ENCODE results near the gene AKR1B15.
"Not testable (repeated sequence)": the region's sequence is repeated elsewhere in the genome, so short reads cannot be mapped to it uniquely, and the experiment has no call there.

The AKR1B15 gene

DNA sequence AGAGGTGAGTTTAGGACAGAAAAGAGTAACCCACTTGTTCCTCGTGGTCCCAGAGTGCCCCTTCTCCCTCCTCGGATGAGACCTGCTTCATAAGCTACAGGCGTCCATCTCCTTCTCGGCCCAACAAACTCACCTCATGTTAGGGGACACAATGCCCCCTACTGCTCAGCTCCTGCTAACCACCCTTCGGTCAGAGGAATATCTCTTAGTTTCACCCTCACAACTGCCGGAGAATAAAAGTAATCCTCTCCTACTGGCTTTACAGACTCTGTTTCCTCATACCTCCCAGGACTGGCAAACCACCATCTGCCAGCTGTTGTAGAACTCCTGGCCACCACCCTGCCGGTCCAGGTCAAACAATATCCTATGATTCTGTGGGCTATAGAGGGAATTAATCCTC lies 3.2 kb downstream of the AKR1B15 start:
- intact Hi-C loops (cut with DNase I): no loop called here
- no peak for DNase-seq

DNA sequence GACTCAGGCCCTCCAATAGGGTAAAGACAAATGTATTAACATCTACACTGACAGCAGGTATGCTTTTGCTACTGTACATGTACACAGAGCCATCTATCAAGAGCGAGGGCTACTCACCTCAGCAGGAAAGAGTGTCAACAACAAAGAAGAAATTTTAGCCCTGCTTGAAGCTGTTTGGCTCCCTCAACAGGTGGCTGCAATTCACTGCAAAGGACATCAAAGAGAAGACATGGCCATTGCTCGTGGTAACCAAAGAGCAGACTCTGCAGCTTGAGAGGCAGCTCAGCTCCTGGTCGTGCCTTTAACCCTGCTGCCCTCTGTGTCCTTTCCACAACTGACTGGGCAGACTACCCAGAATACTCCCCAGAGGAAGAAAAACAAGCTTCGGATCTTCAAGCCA lies 5.1 kb downstream of the AKR1B15 start:
- no peak for DNase-seq
- intact Hi-C loops (cut with DNase I): no loop called here

DNA sequence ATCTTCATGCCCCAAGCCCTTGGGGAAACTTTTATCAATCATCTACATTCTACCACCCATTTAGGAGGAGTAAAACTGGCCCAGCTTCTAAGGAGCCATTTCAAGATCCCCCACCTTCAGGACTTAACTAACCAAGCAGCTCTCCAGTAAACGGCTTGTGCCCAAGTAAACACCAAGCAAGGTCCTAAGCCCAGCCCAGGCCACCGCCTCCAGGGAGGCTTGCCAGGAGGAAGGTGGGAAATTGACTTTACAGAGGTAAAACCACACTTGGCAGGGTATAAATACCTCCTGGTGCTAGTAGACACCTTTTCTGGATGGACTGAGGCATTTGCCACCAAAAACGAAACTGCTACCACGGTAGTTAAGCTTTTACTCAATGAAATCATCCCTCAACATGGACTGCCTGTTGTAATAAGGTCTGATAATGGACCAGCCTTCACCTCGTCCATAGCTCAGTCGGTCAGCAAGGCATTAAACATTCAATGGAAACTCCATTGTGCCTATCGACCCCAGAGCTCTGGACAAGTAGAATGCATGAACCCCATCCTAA lies 5.6 kb downstream of the AKR1B15 start:
- intact Hi-C loops (cut with DNase I): no loop called here
- no peak for DNase-seq

DNA sequence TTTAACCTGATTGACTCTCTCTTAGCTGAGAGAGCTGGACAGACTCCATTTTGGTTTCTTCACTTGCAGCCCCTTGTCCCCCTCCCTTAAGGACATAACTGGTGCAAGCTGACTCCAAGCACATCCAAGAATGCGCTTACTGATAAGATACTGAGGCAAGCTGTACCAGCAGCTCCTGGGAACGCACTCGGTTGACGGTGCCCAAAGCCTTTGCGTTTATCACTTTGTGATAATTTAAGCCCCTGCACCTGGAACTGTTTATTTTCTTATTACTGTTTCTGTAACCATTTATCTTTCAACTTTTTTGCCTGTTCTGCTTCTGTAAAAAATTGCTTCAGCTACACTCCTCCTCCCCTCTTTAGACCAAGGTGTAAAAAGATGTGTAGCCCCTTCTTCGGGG lies 8.5 kb downstream of the AKR1B15 start:
- intact Hi-C loops (cut with DNase I): no loop called here

DNA sequence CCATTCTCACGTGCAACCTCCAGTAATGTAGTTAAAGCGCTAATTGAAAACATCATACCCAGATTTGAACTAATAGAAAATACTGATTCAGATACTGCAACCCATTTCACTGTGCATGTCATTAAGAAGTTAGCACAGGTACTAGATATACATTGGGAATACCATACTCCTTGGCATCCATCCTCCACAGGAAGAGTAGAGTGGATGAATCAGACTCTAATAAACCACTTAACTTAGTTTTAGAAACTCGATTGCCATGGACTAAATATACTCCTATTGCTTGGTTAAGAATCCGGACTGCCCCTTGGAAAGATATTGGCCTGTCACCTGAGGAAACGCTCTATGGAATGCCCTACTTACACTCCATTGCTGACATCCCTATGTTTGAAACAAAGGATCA lies 9.5 kb downstream of the AKR1B15 start:
- intact Hi-C loops (cut with DNase I): no loop called here

More for the DNA sequence above, 8.5 kb downstream of the AKR1B15 start:
- no peak for DNase-seq

DNA sequence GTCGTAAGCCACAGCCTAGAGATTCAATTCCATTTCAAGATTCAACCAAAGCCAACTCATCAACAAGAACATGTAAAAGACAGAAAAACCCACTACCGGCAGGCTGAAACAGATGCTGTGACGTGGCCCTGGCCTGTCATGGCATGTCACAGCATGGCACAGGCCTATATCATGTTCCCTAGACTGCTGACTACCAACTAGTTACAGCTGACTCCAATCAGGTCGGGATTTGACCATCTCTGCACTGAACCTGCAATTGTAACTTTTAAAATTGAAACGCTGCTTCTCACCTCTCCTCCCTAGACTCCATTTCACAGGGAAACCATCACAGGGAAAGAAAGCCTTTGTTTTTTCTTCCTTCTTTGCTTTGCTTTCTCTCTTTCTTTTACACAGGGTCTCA lies 12.7 kb downstream of the AKR1B15 start:
- DNase-seq; intact Hi-C loops (cut with DNase I): not testable (repeated sequence)

More for the DNA sequence above, 9.5 kb downstream of the AKR1B15 start:
- no peak for DNase-seq

DNA sequence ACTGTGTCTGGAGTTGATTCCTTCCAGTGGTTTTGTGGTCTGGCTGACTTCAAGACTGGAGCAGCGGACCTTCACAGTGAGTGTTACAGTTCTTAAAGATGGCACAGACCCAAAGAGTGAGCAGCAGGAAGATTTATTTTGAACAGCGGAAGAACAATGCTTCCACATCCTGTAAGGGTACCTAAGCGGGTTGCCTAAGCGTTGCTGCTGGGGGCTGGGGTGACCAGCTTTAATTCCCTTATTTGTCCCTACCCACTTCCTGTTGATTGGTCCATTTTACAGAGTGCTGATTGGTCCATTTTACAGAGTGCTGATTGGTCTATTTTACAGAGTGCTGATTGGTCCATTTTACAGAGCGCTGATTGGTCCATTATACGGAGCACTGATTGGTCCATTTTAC lies 13.2 kb downstream of the AKR1B15 start:
- intact Hi-C loops (cut with DNase I): no loop called here
- DNase-seq: peak in 3 of 42 donors; percentile 7 to 35 (median 17)

DNA sequence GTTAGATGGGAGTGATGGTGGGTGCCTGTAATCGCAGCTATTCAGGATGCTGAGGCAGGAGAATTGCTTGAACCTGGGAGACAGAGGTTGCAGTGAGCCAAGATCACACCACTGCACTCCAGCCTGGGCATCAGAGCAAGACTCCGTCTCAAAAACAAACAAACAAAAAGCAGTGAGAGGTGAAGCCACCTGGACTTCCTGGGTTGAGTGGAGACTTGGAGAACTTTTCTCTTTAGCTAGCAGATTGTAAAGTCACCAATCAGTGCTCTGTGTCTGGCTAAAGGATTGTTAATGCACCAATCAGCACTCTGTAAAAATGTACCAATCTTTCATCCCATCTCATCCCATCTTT lies 14.5 kb downstream of the AKR1B15 start:
- DNase-seq; intact Hi-C loops (cut with DNase I): not testable (repeated sequence)

DNA sequence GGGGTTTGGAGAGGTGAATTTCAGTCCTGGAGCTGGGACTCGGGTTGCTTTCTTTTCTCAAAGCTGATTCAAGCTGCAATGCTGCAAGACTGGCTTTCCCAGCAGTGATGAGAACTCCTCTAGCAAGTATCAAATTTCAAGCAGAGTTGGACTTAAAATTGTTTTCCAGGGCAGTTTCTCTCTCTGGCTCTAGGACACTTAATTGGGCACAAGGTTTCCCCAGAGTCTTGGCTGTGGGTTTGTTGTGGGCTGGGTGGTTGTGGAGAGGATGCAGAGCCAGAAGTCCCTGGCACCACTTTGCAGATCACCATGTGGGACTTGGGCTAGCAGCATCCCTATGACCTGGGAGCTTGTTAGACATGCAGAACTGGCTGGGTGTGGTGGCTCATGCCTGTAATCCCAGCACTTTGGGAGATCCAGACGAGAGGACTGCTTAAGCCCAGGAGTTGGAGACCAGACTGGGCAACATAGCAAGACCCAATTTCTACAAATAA lies 16.8 kb downstream of the AKR1B15 start:
- peak in 3 of 42 donors; percentile 6 to 36 (median 18) for DNase-seq
- intact Hi-C loops (cut with DNase I): no loop called here

DNA sequence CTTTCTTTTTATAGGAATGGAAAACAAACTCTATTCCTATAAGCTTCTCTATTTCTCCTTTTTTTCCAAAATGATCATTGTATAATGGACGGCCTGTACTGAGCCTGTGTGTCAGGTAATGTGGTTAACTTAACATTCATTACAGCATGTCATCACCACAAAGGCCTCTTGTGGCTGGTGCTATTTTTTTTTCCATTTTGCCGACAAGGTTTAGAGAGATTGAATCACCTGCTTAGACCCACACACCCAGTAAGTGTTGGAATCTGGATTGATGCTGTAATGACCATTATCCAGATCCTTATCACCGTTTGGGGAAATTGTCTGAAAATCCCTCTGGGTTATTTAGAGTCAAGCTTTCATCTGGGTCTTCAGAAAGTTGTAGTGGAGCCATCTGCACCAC lies 18.5 kb downstream of the AKR1B15 start:
- no peak for DNase-seq
- intact Hi-C loops (cut with DNase I): no loop called here

DNA sequence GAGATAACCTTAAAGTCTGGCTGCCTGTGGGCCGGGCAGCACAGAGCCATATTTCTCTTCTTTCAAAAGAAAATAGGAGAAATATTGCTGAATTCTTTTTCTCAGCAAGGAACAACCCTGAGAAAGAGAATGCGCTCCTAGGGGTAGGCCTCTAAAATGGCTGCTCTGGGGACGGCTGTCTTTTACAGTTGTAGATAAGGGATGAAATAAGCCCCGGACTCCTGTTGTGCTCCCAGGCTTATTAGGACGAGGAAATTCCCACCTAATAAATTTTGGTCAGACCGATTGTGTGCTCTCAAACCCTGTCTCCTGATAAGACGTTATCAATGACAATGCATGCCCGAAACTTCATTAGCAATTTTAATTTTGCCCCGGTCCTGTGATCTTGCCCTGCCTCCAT lies 21.1 kb downstream of the AKR1B15 start:
- DNase-seq; intact Hi-C loops (cut with DNase I): not testable (repeated sequence)

DNA sequence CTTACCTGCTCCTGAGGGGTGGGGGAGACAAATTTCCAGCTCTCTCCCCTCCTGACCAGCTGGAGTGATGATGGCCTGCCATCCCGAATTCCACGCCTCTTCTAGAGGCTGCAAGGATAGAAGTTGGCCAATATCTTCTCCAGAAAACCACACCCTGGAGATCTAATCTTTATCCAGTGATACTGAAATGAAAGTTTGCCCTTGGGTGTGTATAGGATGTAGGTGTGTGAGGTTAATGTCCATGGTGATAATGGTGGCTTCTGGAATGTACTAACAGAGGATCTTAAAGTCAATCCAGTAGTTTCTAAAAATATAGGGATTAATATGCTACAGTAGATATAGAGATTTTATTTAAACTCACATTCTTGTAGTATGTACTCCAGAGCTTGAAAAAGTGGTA lies 22.2 kb downstream of the AKR1B15 start:
- no peak for DNase-seq
- intact Hi-C loops (cut with DNase I): no loop called here

DNA sequence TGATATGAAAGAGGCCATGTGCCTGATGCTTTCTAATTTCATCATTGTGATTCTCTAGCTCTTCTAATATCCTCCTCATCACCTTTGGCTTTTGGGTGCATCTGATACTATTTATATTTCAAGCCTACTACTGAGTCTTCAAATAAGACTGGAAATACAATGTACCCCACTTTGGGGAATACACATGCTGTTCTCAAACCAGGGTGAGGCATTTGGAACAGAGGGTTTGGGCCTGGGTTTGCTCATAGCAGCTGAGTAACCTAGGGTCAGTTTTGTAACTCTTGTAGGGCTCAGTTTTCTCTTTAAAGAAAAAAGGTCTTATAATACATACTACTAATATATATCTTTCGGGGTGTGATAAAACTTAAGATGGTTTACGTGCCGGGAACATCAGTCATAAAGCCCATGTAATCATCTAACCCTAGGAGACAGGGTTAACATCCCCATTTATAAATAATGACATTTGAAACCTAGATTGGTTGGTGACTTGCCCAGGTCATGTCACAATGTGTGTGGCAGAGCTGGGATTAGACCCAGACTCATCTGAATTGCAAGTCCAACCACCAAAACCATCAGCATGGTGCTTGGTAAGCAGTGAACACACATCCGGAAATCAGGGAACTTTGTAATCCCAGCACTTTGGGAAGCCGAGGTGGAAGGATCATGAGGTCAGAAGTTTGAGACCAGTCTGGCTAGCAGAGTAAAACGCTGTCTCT lies 23.0 kb downstream of the AKR1B15 start:
- DNase-seq: no peak
- intact Hi-C loops (cut with DNase I): no loop called here

DNA sequence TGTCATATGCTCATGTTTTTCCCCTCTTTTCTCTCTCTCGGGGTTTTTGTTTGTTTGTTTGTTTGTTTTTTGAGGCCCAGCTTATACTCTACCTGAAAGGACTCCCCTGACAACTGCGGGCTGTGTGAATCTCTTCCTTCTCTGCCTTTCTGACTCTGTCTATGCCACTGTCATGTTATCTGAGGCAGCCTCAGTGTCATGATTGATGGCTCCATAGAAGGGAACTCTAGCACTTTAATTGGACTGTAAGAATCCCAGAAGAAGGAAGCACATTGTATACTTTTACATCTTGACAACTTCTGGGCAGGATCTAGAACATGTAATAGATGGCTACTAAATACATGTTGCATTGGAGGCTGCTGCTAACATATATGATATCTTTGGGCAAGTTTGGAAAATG lies 25.4 kb downstream of the AKR1B15 start:
- intact Hi-C loops (cut with DNase I): no loop called here
- no peak for DNase-seq

DNA sequence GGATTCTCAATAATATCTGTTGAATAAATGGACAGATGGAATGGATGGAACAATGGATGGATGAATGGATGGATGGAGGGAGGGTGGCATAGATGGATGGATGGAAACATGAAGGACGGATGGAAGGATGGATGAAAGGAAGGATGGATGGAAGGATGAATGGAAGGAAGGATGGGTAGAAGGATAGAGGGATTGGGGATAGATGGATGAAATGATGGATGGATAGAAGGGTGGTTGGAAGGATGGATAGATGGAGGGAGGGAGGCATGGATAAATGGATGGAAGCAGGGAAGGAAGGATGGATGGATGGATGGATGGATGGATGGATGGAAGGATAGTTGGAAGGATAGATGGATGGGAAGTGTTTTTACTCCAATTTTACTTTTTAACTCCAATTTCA lies 35.4 kb downstream of the AKR1B15 start:
- intact Hi-C loops (cut with DNase I): no loop called here
- DNase-seq: no peak

DNA sequence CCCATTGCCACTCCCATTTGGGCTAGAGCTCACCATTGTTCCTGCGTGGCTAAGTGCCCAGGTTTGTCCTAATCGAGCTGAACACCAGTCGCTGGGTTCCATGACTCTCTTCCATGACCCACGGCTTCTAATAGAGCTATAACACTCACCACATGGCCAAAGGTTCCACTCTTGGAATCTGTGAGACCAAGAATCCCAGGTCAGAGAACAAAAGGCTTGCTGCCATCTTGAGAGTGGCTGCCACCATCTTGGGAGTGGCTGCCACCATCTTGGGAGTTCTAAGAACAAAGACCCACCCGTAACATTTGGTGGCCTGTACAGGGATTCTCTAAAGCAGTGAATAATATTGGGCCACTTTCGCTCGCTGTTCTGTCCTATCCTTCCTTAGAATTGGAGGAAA lies 37.0 kb downstream of the AKR1B15 start:
- intact Hi-C loops (cut with DNase I): no loop called here
- no peak for DNase-seq

DNA sequence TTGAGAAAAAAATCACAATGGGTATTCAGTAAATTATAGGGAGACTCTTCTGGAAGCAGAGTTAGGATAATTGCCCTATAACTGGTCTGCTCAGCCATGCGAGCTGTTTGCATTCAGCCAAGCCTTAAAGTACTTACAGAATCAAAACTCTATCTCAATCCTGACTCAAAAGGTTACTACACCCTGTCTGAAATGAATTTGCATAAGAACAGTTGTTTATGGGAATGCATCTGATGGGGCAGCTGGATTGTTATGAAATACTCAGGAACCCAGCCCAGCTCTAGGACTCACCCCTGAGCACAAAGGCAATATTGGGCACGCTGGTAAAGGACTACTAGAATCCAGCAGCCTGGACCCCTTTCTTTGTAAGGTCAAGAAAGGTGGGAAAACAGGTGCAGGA lies 38.8 kb downstream of the AKR1B15 start:
- intact Hi-C loops (cut with DNase I): no loop called here
- DNase-seq: no peak

DNA sequence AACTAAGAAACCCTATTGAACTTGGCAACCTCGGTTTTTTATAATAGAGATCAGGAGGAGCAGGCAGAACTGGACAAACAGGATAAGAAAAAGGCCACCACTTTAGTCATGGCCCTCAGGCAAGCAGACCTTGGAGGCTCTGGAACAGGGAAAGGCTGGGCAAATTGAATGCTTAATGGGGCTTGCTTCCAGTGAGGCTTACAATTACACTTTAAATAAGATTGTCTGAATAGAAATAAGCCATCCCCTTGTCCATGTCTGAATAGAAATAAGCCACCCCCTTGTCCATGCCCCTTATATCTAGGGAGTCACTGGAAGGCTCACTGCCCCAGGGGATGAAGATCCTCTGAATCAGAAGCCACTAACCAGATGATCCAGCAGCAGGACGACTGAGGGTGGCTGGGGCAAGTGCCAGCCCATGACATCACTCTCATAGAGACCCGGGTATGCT lies 40.6 kb downstream of the AKR1B15 start:
- intact Hi-C loops (cut with DNase I): no loop called here
- DNase-seq: no peak

DNA sequence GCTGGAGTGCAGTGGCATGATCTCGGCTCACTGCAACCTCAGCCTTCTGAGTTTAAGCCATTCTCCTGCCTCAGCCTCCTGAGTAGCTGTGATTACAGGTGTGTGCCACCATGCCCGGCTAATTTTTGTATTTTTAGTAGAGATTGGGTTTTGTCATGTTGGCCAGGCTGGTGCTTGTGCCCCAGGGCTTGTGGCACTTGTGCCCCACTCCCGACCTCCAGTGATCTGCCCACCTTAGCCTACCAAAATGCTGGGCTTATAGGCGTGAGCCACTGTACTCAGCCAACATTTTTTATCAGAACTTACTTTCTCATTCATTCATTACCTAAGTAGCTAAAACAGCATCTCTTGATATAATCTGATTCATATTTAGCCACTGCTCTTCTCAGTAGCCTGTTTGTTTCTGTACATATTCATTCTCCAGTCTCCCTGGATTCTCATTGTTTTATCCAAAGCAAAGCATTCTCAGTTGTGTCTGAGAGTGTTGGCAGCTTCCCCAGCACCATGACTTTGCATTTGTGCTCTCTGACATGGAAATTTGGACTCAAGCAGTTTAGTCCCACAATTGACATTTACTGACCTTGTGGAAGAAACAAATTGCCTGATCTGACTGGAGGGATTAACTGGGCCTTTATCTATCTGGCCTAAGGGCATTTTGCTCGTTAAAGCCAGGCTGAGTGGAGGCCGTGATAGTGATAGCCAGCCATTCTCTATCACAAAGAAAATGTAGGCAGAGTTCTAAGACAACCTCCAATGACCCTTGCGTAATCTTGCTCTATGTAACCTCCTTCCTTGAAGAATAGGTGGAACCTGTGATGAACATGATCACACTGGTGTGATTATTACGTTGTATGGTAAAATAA lies 44.9 kb downstream of the AKR1B15 start:
- intact Hi-C loops (cut with DNase I): no loop called here
- peak; percentile 19 to 97 (median 86) for DNase-seq

DNA sequence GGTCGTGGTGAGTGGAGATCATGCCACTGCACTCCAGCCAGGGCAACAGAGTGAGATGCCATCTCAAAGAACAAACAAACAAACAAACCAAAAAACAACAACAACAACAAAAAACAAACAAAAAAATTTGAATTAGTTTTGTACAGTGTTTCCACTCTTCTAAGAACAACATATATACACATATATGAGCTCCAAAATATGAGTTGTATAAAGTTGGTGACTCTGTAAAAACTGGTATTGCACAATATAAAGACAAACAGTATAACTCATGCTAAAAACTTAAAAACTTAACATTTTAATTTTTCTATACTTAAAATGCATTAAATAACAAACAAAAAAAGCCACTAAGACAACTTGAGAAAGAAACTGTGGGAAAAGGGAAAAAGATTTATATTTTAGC lies 46.0 kb downstream of the AKR1B15 start:
- no peak for DNase-seq

More for the DNA sequence above, 46.0 kb downstream of the AKR1B15 start:
- intact Hi-C loops (cut with DNase I): no loop called here

All from head of caudate nucleus (tissue), 42 donors.